ENCODE results near the gene METTL16.
"Not testable (repeated sequence)": the region's sequence is repeated elsewhere in the genome, so short reads cannot be mapped to it uniquely, and the experiment has no call there.

Gene METTL16

GRCh38 chr17:2452216-2452750 is 59.4 kb downstream of the METTL16 start:
- H2AFZ ChIP-seq (ENCODE audit: low read depth, low read length, severe bottlenecking) = no peak overlapping the region
- no peaks in the 10 kb centered on the region for H3K79me2 ChIP-seq (ENCODE audit: insufficient read depth, low read length)
- TF ChIP-seq CTCF (IDR thresholded peaks at IDR 0.05; ENCODE audit: insufficient read depth, low read length, poor library complexity, severe bottlenecking) (no peak), EZH2phosphoT487 (conservative IDR thresholded peaks at IDR 0.05; ENCODE audit: low read length) (no peak)
- H3K9me2 ChIP-seq (replicated peaks; ENCODE audit: insufficient read depth, low read length) = no peaks in the 10 kb centered on the region
- peaks cover 13% of the 10 kb centered on the region; the same call in 1 of the 2 replicates for H3F3A ChIP-seq (ENCODE audit: insufficient read depth)
- H3K4me2 ChIP-seq (ENCODE audit: low read depth, low read length, poor library complexity, severe bottlenecking) = no peak overlapping the region
- no peaks in the 10 kb centered on the region for H3K27me3 ChIP-seq (ENCODE audit: low read length)
- no peaks in the 10 kb centered on the region for H4K20me1 ChIP-seq (ENCODE audit: low read depth, low read length)
- H3K9ac ChIP-seq (ENCODE audit: low read length) = no peak overlapping the region
- H3K36me3 ChIP-seq (ENCODE audit: low read length) = 0 out of 2 replicates have a peak, but pooled peaks cover 5% of the 10 kb centered on the region
- H3K4me3 ChIP-seq (ENCODE audit: insufficient read depth, low read length, poor library complexity, severe bottlenecking) = no peak overlapping the region
- H3K27ac ChIP-seq (ENCODE audit: low read depth, low read length) = no peak overlapping the region
- H3K9me3 ChIP-seq (ENCODE audit: insufficient read depth, low read length) = no peaks in the 10 kb centered on the region

GRCh38 chr17:2450016-2450650 is 61.6 kb downstream of the METTL16 start:
- Histone ChIP-seq H3K27ac (ENCODE audit: low read depth, low read length) (no peak overlapping the region), H3K9me3 (ENCODE audit: insufficient read depth, low read length) (no peaks in the 10 kb centered on the region), H4K20me1 (ENCODE audit: low read depth, low read length) (no peaks in the 10 kb centered on the region), H3F3A (ENCODE audit: insufficient read depth) (peaks cover 13% of the 10 kb centered on the region; the same call in 1 of the 2 replicates), H3K27me3 (ENCODE audit: low read length) (no peaks in the 10 kb centered on the region), H3K9me2 (replicated peaks; ENCODE audit: insufficient read depth, low read length) (no peaks in the 10 kb centered on the region), H3K9ac (ENCODE audit: low read length) (no peak overlapping the region), H3K79me2 (ENCODE audit: insufficient read depth, low read length) (no peaks in the 10 kb centered on the region), H2AFZ (ENCODE audit: low read depth, low read length, severe bottlenecking) (no peak overlapping the region), H3K4me2 (ENCODE audit: low read depth, low read length, poor library complexity, severe bottlenecking) (no peak overlapping the region), H3K36me3 (ENCODE audit: low read length) (peaks cover 8% of the 10 kb centered on the region; the same call in 1 of the 2 replicates), H3K4me3 (ENCODE audit: insufficient read depth, low read length, poor library complexity, severe bottlenecking) (no peak overlapping the region)
- TF ChIP-seq EZH2phosphoT487 (conservative IDR thresholded peaks at IDR 0.05; ENCODE audit: low read length) (no peak), CTCF (IDR thresholded peaks at IDR 0.05; ENCODE audit: insufficient read depth, low read length, poor library complexity, severe bottlenecking) (no peak)

- H3K9me2 ChIP-seq (replicated peaks; ENCODE audit: insufficient read depth, low read length) = no peaks in the 10 kb centered on the region
- peaks cover 8% of the 10 kb centered on the region; the same call in 1 of the 2 replicates for H3K36me3 ChIP-seq (ENCODE audit: low read length)
These were observed 62.2 kb downstream of the METTL16 start for GRCh38 chr17:2449486-2449885.

GRCh38 chr17:2447479-2447878 is 64.2 kb downstream of the METTL16 start:
- not testable (repeated sequence) for H3K4me2 ChIP-seq (ENCODE audit: low read depth, low read length, poor library complexity, severe bottlenecking); H3K79me2 ChIP-seq (ENCODE audit: insufficient read depth, low read length); H3K9me3 ChIP-seq (ENCODE audit: insufficient read depth, low read length); H3K27me3 ChIP-seq (ENCODE audit: low read length); H3K9me2 ChIP-seq (replicated peaks; ENCODE audit: insufficient read depth, low read length); H3K27ac ChIP-seq (ENCODE audit: low read depth, low read length); H3K36me3 ChIP-seq (ENCODE audit: low read length); H4K20me1 ChIP-seq (ENCODE audit: low read depth, low read length); H3K9ac ChIP-seq (ENCODE audit: low read length); H2AFZ ChIP-seq (ENCODE audit: low read depth, low read length, severe bottlenecking); H3F3A ChIP-seq (ENCODE audit: insufficient read depth); H3K4me3 ChIP-seq (ENCODE audit: insufficient read depth, low read length, poor library complexity, severe bottlenecking)

More at GRCh38 chr17:2449486-2449885, 62.2 kb downstream of the METTL16 start:
- no peak for TF ChIP-seq CTCF (IDR thresholded peaks at IDR 0.05; ENCODE audit: insufficient read depth, low read length, poor library complexity, severe bottlenecking)
- TF ChIP-seq EZH2phosphoT487 (conservative IDR thresholded peaks at IDR 0.05; ENCODE audit: low read length) = no peak
- Histone ChIP-seq H3K4me2 (ENCODE audit: low read depth, low read length, poor library complexity, severe bottlenecking) (no peak overlapping the region), H3F3A (ENCODE audit: insufficient read depth) (peaks cover 13% of the 10 kb centered on the region; the same call in 1 of the 2 replicates), H3K4me3 (ENCODE audit: insufficient read depth, low read length, poor library complexity, severe bottlenecking) (no peak overlapping the region), H3K9ac (ENCODE audit: low read length) (no peak overlapping the region), H3K9me3 (ENCODE audit: insufficient read depth, low read length) (no peaks in the 10 kb centered on the region), H3K27ac (ENCODE audit: low read depth, low read length) (no peak overlapping the region), H3K27me3 (ENCODE audit: low read length) (no peaks in the 10 kb centered on the region), H3K79me2 (ENCODE audit: insufficient read depth, low read length) (no peaks in the 10 kb centered on the region), H2AFZ (ENCODE audit: low read depth, low read length, severe bottlenecking) (no peak overlapping the region), H4K20me1 (ENCODE audit: low read depth, low read length) (no peaks in the 10 kb centered on the region)
